GM12864 (cell line): Measurements from ENCODE around the gene TMEM127.

Experiments used
- DNase-seq: peaks from one replicate; pipeline ENCODE4 v3.0.0-alpha.2; 2011; ENCODE audit warnings: low read depth
- H3K4me3 ChIP-seq: 2 replicates; pipeline ENCODE4 v1.5.1; 2011; ENCODE audit warnings: mild to moderate bottlenecking, low read depth, low read length, control low read depth
- TF ChIP-seq, protein P1 (sequence below): IDR thresholded peaks from 2 replicates; pipeline ENCODE4 v1.5.1; 2011; ENCODE audit warnings: low read depth, mild to moderate bottlenecking, moderate library complexity, low read length, control low read depth, inconsistent platforms; ENCODE audit errors: missing control alignments

Gene TMEM127

DNA sequence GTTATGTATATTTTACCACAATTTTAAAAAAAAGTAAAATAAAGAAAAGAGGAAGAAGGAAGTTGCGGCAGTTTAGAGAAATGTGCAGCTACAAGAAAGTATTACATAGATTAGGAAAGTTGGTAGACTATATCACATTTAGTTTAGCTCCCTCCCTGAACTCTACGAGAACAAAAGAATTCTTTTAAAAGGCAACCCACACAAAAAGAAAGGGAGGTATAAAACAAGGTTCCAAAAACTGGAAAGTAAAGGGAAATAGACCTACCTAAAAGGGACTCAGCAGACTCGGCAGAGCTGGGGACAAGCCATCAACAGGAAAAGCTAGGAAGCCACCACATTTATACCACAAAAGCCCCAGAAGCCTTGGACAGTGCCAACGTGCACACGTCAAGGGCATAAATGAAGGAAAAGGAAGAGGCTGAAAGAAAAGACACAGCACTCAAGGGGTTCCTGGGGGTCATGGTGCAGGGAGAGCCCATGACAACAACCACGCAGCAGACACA lies 9.1 kb downstream of the TMEM127 start:
- TF ChIP-seq, protein P1, sequence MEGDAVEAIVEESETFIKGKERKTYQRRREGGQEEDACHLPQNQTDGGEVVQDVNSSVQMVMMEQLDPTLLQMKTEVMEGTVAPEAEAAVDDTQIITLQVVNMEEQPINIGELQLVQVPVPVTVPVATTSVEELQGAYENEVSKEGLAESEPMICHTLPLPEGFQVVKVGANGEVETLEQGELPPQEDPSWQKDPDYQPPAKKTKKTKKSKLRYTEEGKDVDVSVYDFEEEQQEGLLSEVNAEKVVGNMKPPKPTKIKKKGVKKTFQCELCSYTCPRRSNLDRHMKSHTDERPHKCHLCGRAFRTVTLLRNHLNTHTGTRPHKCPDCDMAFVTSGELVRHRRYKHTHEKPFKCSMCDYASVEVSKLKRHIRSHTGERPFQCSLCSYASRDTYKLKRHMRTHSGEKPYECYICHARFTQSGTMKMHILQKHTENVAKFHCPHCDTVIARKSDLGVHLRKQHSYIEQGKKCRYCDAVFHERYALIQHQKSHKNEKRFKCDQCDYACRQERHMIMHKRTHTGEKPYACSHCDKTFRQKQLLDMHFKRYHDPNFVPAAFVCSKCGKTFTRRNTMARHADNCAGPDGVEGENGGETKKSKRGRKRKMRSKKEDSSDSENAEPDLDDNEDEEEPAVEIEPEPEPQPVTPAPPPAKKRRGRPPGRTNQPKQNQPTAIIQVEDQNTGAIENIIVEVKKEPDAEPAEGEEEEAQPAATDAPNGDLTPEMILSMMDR, result no peak
- DNase-seq, result no peak

DNA sequence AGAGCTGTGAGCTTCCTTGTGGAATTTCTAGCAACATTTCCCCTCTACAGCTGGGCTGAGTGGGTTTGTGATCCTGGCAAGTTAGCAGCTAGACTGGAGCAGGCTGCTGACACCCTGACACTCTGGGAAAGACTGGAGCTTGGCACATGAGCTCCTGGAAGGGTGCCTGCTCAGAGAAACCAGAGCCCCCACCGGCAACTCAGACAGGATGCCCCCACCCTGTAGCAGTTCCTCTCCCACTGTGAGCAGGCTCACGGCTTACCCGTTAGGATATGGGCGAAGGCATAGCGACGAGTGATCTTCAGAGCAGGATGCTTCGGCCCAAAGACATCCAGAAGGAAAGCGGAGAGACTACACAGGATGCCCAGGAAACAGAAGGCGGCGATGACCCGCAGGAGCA lies 11.2 kb downstream of the TMEM127 start:
- TF ChIP-seq, protein P1, result no peak
- no peak for DNase-seq
- H3K4me3 ChIP-seq, result no peak overlapping the region

More for the DNA sequence above, 9.1 kb downstream of the TMEM127 start:
- no peak overlapping the region for H3K4me3 ChIP-seq

DNA sequence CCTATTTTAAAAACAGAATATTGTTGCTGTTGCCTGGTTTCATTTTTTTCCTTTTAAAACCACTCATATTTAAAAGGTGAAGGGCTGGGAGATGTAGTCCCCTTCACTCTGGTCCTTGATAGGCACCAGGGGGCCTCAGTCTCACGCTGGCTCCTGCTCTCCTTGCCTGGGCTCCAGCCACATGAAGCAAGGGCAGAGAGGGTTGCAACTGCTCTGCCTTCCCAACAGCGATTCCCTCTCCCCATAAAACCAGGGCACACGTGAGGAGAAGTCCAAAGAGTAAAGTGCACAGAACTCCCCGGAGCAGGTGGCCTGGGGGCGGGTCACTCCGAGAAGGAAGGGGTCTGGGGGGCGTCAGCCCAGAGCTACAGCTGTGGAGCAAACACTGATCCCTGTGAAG lies 12.8 kb downstream of the TMEM127 start:
- TF ChIP-seq, protein P1, result no peak
- H3K4me3 ChIP-seq, result no peak overlapping the region
- DNase-seq, result no peak

- DNase-seq, result no peak
- TF ChIP-seq, protein P1, result no peak
- no peak overlapping the region for H3K4me3 ChIP-seq
These were observed 13.3 kb downstream of the TMEM127 start for GRCh38 chr2:96252526-96252925.

DNA sequence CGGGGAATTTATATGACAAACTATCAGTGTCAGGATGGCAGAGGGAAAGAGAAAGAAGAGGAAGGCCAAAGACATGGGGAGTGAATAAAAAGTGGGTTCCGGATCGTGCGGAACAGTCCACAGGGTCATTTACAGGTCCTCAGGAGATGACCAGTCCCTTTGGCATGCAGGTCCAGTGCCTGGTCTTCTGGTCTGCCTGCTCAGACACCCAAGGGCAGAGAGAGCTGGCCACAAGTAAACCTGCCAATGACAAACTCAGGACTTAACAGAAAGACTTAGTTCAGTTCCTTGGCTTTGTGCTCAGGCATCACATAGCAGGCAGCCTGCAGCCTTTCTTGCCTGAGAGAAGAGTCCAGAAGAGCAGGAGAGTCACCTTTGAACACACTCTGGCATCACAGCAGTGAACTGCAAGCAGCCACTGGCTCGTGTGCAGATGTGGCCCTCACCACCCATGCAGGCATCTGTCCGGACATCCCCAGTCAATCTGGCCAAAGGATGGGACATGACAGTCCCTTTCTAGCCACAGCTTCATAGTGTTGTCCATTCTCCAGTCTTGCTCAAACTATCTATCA lies 14.0 kb downstream of the TMEM127 start:
- DNase-seq, result no peak
- TF ChIP-seq, protein P1, result no peak

DNA sequence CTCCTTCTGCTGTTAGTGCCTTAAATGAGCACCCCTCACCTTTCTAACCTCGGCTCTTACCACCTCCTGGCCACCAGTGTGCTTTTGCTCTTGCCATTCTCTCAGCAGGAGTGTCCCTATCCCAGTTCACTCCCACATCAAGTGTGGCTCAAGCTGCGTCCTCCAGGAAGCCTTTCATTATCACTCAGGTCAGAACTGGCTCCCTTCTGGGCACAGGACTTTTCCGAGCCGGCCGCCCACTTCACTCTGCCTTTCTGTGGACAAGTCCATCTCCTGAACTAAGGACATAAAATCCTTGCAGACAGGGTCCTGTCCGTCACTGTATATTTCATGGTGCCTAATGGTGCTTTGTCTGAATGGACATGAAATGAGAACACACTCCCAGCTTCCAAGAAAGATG lies 15.6 kb downstream of the TMEM127 start:
- no peak overlapping the region for H3K4me3 ChIP-seq
- TF ChIP-seq, protein P1, result no peak
- DNase-seq, result no peak

More for the DNA sequence above, 14.0 kb downstream of the TMEM127 start:
- no peak overlapping the region for H3K4me3 ChIP-seq

- no peak for DNase-seq
- no peak overlapping the region for H3K4me3 ChIP-seq
These were observed 16.1 kb downstream of the TMEM127 start for GRCh38 chr2:96249654-96250053.

More at GRCh38 chr2:96249654-96250053, 16.1 kb downstream of the TMEM127 start:
- TF ChIP-seq, protein P1, result no peak
